HG03439 (cell line): ENCODE results near the gene LRMDA.

Experiments used
- ATAC-seq: cut with Tn5 transposase; IDR thresholded peaks from one replicate; pipeline ENCODE4 v1.9.1; 2021; ENCODE audit warnings: mild to moderate bottlenecking, moderate library complexity; ENCODE audit not compliant: unreplicated experiment

Gene LRMDA

GRCh38 chr10:75967491-75967890, 536.1 kb downstream of the LRMDA start:
- ATAC-seq: no peak

- no peak for ATAC-seq
These were observed 537.6 kb downstream of the LRMDA start for GRCh38 chr10:75969031-75969430.

GRCh38 chr10:75971402-75972211, 540.2 kb downstream of the LRMDA start:
- ATAC-seq: no peak

GRCh38 chr10:75972491-75973276, 541.3 kb downstream of the LRMDA start:
- no peak for ATAC-seq

- no peak for ATAC-seq
These were observed 542.7 kb downstream of the LRMDA start for GRCh38 chr10:75974080-75974479.

- ATAC-seq: no peak
These were observed 545.3 kb downstream of the LRMDA start for GRCh38 chr10:75976681-75977080.

GRCh38 chr10:75977139-75977538, 545.7 kb downstream of the LRMDA start:
- no peak for ATAC-seq

GRCh38 chr10:75978213-75978612, 546.8 kb downstream of the LRMDA start:
- ATAC-seq: no peak

GRCh38 chr10:75980419-75981002, 549.1 kb downstream of the LRMDA start:
- no peak for ATAC-seq

- no peak for ATAC-seq
These were observed 551.4 kb downstream of the LRMDA start for GRCh38 chr10:75982611-75983369.

GRCh38 chr10:75984067-75984466, 552.6 kb downstream of the LRMDA start:
- ATAC-seq: no peak

GRCh38 chr10:75987616-75988015, 556.2 kb downstream of the LRMDA start:
- no peak for ATAC-seq

- ATAC-seq: no peak
These were observed 563.1 kb downstream of the LRMDA start for GRCh38 chr10:75994357-75995040.

GRCh38 chr10:75995041-75995430, 563.6 kb downstream of the LRMDA start:
- ATAC-seq: no peak

- no peak for ATAC-seq
These were observed 564.3 kb downstream of the LRMDA start for GRCh38 chr10:75995720-75996119.

- no peak for ATAC-seq
These were observed 567.6 kb downstream of the LRMDA start for GRCh38 chr10:75999001-75999400.

GRCh38 chr10:75999515-76000209, 568.2 kb downstream of the LRMDA start:
- ATAC-seq: no peak

GRCh38 chr10:76000550-76000949, 569.1 kb downstream of the LRMDA start:
- no peak for ATAC-seq

GRCh38 chr10:76001019-76001418, 569.6 kb downstream of the LRMDA start:
- no peak for ATAC-seq

GRCh38 chr10:76001461-76001860, 570.0 kb downstream of the LRMDA start:
- ATAC-seq: no peak
